Measurements from ENCODE around the gene MAP1S.
A peak's percentile ranks its signal among the peaks of the same experiment; 100 is the strongest.

Gene MAP1S

DNA sequence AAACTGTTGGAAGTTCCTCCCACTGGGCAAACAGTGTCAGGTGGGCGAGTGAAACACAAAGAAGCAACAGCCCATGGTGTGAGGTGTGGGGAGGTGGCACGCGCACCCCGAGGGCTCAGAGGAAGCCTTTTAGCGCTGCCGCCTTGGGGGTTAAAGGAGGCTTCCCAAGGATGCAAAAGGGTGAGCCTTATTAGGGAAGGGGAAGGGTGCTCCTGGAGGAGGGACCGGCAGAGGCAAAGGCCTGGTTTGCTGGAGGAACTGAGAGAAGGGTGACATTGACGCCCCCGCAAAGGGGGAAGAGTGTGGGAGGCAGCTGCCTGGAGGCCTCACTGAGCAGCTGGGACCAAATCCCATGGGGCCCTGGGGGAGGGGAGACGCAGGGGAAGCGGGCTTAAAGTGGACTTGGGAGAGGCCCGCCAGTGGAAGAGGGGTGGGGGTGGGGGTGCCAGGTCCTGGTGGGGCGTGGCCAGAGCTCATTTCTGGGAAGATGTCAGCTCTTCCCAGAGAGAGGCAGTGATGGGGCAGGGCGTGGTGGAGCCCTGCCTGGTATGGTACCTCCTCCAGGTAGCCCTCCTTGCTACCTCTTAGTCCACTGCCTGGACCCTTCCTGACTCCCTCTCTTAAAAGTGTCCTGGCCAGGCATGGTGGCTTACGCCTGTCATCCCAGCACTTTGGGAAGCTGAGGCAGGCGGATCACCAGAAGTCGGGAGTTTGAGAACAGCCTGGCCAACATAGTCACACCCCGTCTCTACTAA, 20.0 kb downstream of the MAP1S start:
- H3K4me3 ChIP-seq (ENCODE audit: low read depth in 1 of 2, low read length in 2 of 2), result no peak overlapping the region
- H2AFZ ChIP-seq (ENCODE audit: low read depth, low read length), result no peak overlapping the region
- no peak overlapping the region for H3K4me2 ChIP-seq (ENCODE audit: insufficient read depth, low read length)
- H3K79me2 ChIP-seq (ENCODE audit: insufficient read depth, low read length), result no peaks in the 10 kb centered on the region
- TF ChIP-seq EZH2 (IDR thresholded peaks at IDR 0.05; ENCODE audit: borderline replicate concordance, low read depth, low read length, severe bottlenecking), result no peak
- no peak for TF ChIP-seq CTCF (IDR thresholded peaks at IDR 0.05; ENCODE audit: borderline replicate concordance, extremely low read depth, low read length, poor library complexity, severe bottlenecking)
- H3K27ac ChIP-seq (ENCODE audit: low read length), result peak overlapping the region; percentile 59
- no peaks in the 10 kb centered on the region for H4K20me1 ChIP-seq (ENCODE audit: insufficient read depth, low read length)
- DNase-seq (peak; percentile 58), ATAC-seq (ENCODE audit: insufficient read depth, low read depth) (peak; percentile 66)
- H3K4me1 ChIP-seq (ENCODE audit: insufficient read depth, low read length), result peaks cover 6% of the 10 kb centered on the region
- H3K9ac ChIP-seq (ENCODE audit: low read depth, low read length), result no peak overlapping the region
- no peaks in the 10 kb centered on the region for H3K27me3 ChIP-seq (ENCODE audit: insufficient read depth, low read length, poor library complexity)
- H3K36me3 ChIP-seq (ENCODE audit: insufficient read depth, low read length), result peaks cover 21% of the 10 kb centered on the region
- peaks cover 5% of the 10 kb centered on the region for H3K9me3 ChIP-seq (ENCODE audit: insufficient read depth, low read length, severe bottlenecking)

- Histone ChIP-seq H3K27me3 (ENCODE audit: insufficient read depth, low read length, poor library complexity) (no peaks in the 10 kb centered on the region), H3K79me2 (ENCODE audit: insufficient read depth, low read length) (no peaks in the 10 kb centered on the region), H3K4me2 (ENCODE audit: insufficient read depth, low read length) (no peak overlapping the region), H4K20me1 (ENCODE audit: insufficient read depth, low read length) (no peaks in the 10 kb centered on the region), H3K9me3 (ENCODE audit: insufficient read depth, low read length, severe bottlenecking) (peaks cover 5% of the 10 kb centered on the region), H3K4me3 (ENCODE audit: low read depth in 1 of 2, low read length in 2 of 2) (no peak overlapping the region), H2AFZ (ENCODE audit: low read depth, low read length) (no peak overlapping the region), H3K36me3 (ENCODE audit: insufficient read depth, low read length) (peaks cover 2% of the 10 kb centered on the region; the same call in 1 of the 2 replicates), H3K9ac (ENCODE audit: low read depth, low read length) (no peak overlapping the region), H3K4me1 (ENCODE audit: insufficient read depth, low read length) (peaks cover 6% of the 10 kb centered on the region), H3K27ac (ENCODE audit: low read length) (no peak overlapping the region)
- ATAC-seq (ENCODE audit: insufficient read depth, low read depth), result no peak
- TF ChIP-seq EZH2 (IDR thresholded peaks at IDR 0.05; ENCODE audit: borderline replicate concordance, low read depth, low read length, severe bottlenecking) (no peak), CTCF (IDR thresholded peaks at IDR 0.05; ENCODE audit: borderline replicate concordance, extremely low read depth, low read length, poor library complexity, severe bottlenecking) (no peak)
- no peak for DNase-seq
Measured at GRCh38 chr19:17741456-17741855, 22.2 kb downstream of the MAP1S start.

GRCh38 chr19:17743874-17744580, 24.7 kb downstream of the MAP1S start:
- Histone ChIP-seq H3K27ac (ENCODE audit: low read length) (no peak overlapping the region), H3K79me2 (ENCODE audit: insufficient read depth, low read length) (peaks cover 17% of the 10 kb centered on the region), H3K27me3 (ENCODE audit: insufficient read depth, low read length, poor library complexity) (no peaks in the 10 kb centered on the region), H4K20me1 (ENCODE audit: insufficient read depth, low read length) (no peaks in the 10 kb centered on the region), H2AFZ (ENCODE audit: low read depth, low read length) (no peak overlapping the region), H3K9ac (ENCODE audit: low read depth, low read length) (no peak overlapping the region), H3K4me3 (ENCODE audit: low read depth in 1 of 2, low read length in 2 of 2) (no peak overlapping the region), H3K4me2 (ENCODE audit: insufficient read depth, low read length) (no peak overlapping the region), H3K4me1 (ENCODE audit: insufficient read depth, low read length) (peaks cover 23% of the 10 kb centered on the region), H3K9me3 (ENCODE audit: insufficient read depth, low read length, severe bottlenecking) (peaks cover 5% of the 10 kb centered on the region), H3K36me3 (ENCODE audit: insufficient read depth, low read length) (peaks cover 3% of the 10 kb centered on the region; the same call in 1 of the 2 replicates)
- TF ChIP-seq CTCF (IDR thresholded peaks at IDR 0.05; ENCODE audit: borderline replicate concordance, extremely low read depth, low read length, poor library complexity, severe bottlenecking), result no peak
- no peak for TF ChIP-seq EZH2 (IDR thresholded peaks at IDR 0.05; ENCODE audit: borderline replicate concordance, low read depth, low read length, severe bottlenecking)
- ATAC-seq (ENCODE audit: insufficient read depth, low read depth) (no peak), DNase-seq (no peak)

Data from DND-41 (cell line).